ENCODE results near the gene TMED3. TPM values are rescaled to one million over a fixed set of nuclear protein-coding genes. Genes with fewer than 3 reads are reported as not detected.

The TMED3 gene
- total RNA-seq, 1 experiment from 2014 or later, result 137 TPM

DNA sequence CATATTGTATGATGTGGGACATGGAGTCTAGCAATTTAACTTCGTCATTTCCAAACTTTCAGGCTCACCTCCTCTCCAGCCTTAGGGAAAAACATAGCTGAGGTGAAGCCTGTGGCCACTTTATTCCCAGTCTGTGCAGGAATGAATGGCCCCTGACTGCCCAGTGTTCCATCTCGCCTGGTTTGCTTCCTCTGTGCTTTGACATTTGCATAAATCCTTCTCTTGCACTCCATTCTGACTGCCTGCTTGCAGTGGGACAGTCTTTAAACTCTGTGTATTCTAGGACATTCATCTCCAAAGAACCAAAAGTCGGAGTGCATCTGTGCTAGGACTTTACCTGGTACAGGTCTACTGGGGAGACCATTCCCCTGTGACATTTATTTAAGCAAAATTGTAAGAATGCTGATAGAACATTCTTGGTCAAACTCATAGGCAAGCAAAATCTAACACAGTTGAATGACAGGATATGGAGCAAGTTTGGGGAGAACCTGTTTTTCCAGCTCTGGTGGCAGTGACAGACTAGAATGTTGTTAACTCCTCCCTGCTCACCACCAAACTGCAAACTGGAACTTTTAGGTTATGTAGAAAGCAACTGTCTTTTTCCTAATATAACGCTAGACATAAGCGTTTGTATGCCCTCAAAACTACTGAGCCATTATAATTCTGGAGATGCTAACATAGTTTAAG is 22.1 kb downstream of the TMED3 start:
- TF ChIP-seq, protein P1, sequence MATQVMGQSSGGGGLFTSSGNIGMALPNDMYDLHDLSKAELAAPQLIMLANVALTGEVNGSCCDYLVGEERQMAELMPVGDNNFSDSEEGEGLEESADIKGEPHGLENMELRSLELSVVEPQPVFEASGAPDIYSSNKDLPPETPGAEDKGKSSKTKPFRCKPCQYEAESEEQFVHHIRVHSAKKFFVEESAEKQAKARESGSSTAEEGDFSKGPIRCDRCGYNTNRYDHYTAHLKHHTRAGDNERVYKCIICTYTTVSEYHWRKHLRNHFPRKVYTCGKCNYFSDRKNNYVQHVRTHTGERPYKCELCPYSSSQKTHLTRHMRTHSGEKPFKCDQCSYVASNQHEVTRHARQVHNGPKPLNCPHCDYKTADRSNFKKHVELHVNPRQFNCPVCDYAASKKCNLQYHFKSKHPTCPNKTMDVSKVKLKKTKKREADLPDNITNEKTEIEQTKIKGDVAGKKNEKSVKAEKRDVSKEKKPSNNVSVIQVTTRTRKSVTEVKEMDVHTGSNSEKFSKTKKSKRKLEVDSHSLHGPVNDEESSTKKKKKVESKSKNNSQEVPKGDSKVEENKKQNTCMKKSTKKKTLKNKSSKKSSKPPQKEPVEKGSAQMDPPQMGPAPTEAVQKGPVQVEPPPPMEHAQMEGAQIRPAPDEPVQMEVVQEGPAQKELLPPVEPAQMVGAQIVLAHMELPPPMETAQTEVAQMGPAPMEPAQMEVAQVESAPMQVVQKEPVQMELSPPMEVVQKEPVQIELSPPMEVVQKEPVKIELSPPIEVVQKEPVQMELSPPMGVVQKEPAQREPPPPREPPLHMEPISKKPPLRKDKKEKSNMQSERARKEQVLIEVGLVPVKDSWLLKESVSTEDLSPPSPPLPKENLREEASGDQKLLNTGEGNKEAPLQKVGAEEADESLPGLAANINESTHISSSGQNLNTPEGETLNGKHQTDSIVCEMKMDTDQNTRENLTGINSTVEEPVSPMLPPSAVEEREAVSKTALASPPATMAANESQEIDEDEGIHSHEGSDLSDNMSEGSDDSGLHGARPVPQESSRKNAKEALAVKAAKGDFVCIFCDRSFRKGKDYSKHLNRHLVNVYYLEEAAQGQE (IDR thresholded peaks at IDR 0.05; ENCODE audit: insufficient read depth in 1 of 2, low read depth in 2 of 2, low read length in 1 of 2), result no peak
- no peak for TF ChIP-seq TCF7L2 (IDR thresholded peaks at IDR 0.05; ENCODE audit: low read depth, low read length)
- TF ChIP-seq SIN3A (IDR thresholded peaks at IDR 0.05; ENCODE audit: borderline replicate concordance, insufficient read depth, low read depth, low read length), result no peak
- no peaks in the 10 kb centered on the region for H3K9me3 ChIP-seq (ENCODE audit: control insufficient read depth, insufficient read depth, low read depth, low read length)
- CTCF ChIA-PET, result no interaction called here
- in situ Hi-C loops (cut with HindIII; ENCODE audit: low pct_unique_long_range_greater_than_20kb, low sequenced_read_pairs) (no loop called here), intact Hi-C loops (cut with micrococcal nuclease; ENCODE audit: unreplicated experiment) (no loop called here)
- no peaks in the 10 kb centered on the region for H3K36me3 ChIP-seq (ENCODE audit: control insufficient read depth, insufficient read depth, low read length)
- no peak overlapping the region for H3K27ac ChIP-seq (ENCODE audit: low read length)
- BruUV-seq (replicated peaks), result no TSS peak
- no peak overlapping the region for H3K4me3 ChIP-seq (ENCODE audit: low read depth in 2 of 2, low read length in 2 of 2)
- DNase-seq (ENCODE audit: low read depth, low spot score) (no peak), ATAC-seq (no peak)
- POLR2A ChIA-PET, result no interaction called here
- no peaks in the 10 kb centered on the region for H3K4me1 ChIP-seq (ENCODE audit: control insufficient read depth, insufficient read depth, low read length)
- H3K27me3 ChIP-seq (ENCODE audit: control insufficient read depth, insufficient read depth, low read length), result no peaks in the 10 kb centered on the region

DNA sequence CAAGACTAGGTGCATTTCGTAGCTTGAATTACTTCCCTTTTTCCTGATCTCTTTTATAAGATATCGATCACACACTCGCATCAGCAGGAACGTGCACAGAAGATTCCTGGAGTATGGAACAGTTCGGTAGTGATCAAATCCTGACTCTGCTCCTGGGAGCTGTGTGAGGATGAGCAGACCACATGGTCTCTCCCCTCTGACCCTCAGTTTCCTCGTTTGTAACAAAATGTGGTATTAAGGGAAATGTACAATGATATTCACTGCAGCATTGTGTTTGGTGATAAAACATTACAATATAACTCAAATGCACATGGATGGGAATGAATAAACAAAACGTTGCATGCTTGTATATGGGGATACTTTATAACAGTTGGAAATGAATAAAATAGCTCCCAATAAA is 26.7 kb downstream of the TMED3 start:
- Histone ChIP-seq H3K4me1 (ENCODE audit: control insufficient read depth, insufficient read depth, low read length) (no peaks in the 10 kb centered on the region), H3K36me3 (ENCODE audit: control insufficient read depth, insufficient read depth, low read length) (no peaks in the 10 kb centered on the region), H3K9me3 (ENCODE audit: control insufficient read depth, insufficient read depth, low read depth, low read length) (no peaks in the 10 kb centered on the region), H3K4me3 (ENCODE audit: low read depth in 2 of 2, low read length in 2 of 2) (no peak overlapping the region), H3K27me3 (ENCODE audit: control insufficient read depth, insufficient read depth, low read length) (no peaks in the 10 kb centered on the region), H3K27ac (ENCODE audit: low read length) (no peak overlapping the region)
- TF ChIP-seq, protein P1 (IDR thresholded peaks at IDR 0.05; ENCODE audit: insufficient read depth in 1 of 2, low read depth in 2 of 2, low read length in 1 of 2), result no peak
- no peak for TF ChIP-seq POLR2AphosphoS5 (IDR thresholded peaks at IDR 0.05; ENCODE audit: low read depth, low read length)
- no peak for TF ChIP-seq SIN3A (IDR thresholded peaks at IDR 0.05; ENCODE audit: borderline replicate concordance, insufficient read depth, low read depth, low read length)
- TF ChIP-seq TCF7L2 (IDR thresholded peaks at IDR 0.05; ENCODE audit: low read depth, low read length), result no peak
- TF ChIP-seq, protein P2, sequence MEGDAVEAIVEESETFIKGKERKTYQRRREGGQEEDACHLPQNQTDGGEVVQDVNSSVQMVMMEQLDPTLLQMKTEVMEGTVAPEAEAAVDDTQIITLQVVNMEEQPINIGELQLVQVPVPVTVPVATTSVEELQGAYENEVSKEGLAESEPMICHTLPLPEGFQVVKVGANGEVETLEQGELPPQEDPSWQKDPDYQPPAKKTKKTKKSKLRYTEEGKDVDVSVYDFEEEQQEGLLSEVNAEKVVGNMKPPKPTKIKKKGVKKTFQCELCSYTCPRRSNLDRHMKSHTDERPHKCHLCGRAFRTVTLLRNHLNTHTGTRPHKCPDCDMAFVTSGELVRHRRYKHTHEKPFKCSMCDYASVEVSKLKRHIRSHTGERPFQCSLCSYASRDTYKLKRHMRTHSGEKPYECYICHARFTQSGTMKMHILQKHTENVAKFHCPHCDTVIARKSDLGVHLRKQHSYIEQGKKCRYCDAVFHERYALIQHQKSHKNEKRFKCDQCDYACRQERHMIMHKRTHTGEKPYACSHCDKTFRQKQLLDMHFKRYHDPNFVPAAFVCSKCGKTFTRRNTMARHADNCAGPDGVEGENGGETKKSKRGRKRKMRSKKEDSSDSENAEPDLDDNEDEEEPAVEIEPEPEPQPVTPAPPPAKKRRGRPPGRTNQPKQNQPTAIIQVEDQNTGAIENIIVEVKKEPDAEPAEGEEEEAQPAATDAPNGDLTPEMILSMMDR (IDR thresholded peaks at IDR 0.05), result no peak
- BruUV-seq (replicated peaks), result no TSS peak
- ChIA-PET CTCF (interaction anchor here (1.0 kb wide), 1 partner anchor 258 kb away, joined by 3 read pairs; no protein-coding TSS in a partner anchor), POLR2A (interaction anchor here (0.9 kb wide), 1 partner anchor 259 kb away, joined by 3 read pairs; no protein-coding TSS in a partner anchor)
- intact Hi-C loops (cut with micrococcal nuclease; ENCODE audit: unreplicated experiment), result no loop called here
- DNase-seq (ENCODE audit: low read depth, low spot score), result no peak
- in situ Hi-C loops (cut with HindIII; ENCODE audit: low pct_unique_long_range_greater_than_20kb, low sequenced_read_pairs), result no loop called here
- no peak for ATAC-seq
